H1 (cell line): ENCODE data around the gene TMEM272.

Source experiments
- BRCA1 ChIP-seq: IDR thresholded peaks from 2 replicates; pipeline ENCODE4 v1.6.1; 2012; ENCODE audit warnings: low read depth, low read length, improper control_type of control experiment
- CBX5 ChIP-seq: fragments of 300-800, 300-1000 bp; sonication (generic); IDR thresholded peaks from 2 replicates; pipeline ENCODE4 v1.7.1; 2016; ENCODE audit warnings: antibody characterized with exemption, low read length, low read depth
- CREB1 ChIP-seq: IDR thresholded peaks from 2 replicates; pipeline ENCODE4 v1.6.1; 2012; ENCODE audit warnings: inconsistent platforms
- CTCF ChIP-seq, 3 experiments: IDR thresholded peaks; 1 replicate in 2 of 3; 2 replicates in 1 of 3; pipeline versions ENCODE4 v1.5.1 to v1.6.1; 2011; ENCODE audit warnings: low read length in 3 of 3, mild to moderate bottlenecking in 3 of 3, inconsistent platforms in 2 of 3, low read depth in 1 of 3, moderate library complexity in 1 of 3; ENCODE audit not compliant: insufficient read depth in 1 of 3; ENCODE audit errors: control extremely low read depth in 1 of 3
- EP300 ChIP-seq, 2 experiments: IDR thresholded peaks; 1 replicate in 1 of 2; 2 replicates in 1 of 2; pipeline ENCODE4 v1.6.1; 2011 to 2012; ENCODE audit warnings: low read depth in 2 of 2, low read length in 2 of 2, mild to moderate bottlenecking in 2 of 2, borderline replicate concordance in 1 of 2, inconsistent platforms in 1 of 2, moderate library complexity in 1 of 2
- EZH2 ChIP-seq: fragments of 200-600 bp; sonication (generic); IDR thresholded peaks from 2 replicates; pipeline ENCODE4 v1.7.1; 2012; ENCODE audit warnings: low read depth, mild to moderate bottlenecking, moderate library complexity, low read length, inconsistent platforms; ENCODE audit not compliant: severe bottlenecking
- JUN ChIP-seq: IDR thresholded peaks from 2 replicates; pipeline ENCODE4 v1.6.1; 2011; ENCODE audit warnings: low read depth, mild to moderate bottlenecking, improper control_type of control experiment, low read length
- POLR2A ChIP-seq, 2 experiments: IDR thresholded peaks; 1 replicate in 1 of 2; 2 replicates in 1 of 2; pipeline ENCODE4 v1.6.1; 2011; ENCODE audit warnings: low read depth in 2 of 2, low read length in 2 of 2, mild to moderate bottlenecking in 2 of 2; ENCODE audit errors: control extremely low read depth in 1 of 2
- RAD21 ChIP-seq, 2 experiments: IDR thresholded peaks in 1 of 2; conservative IDR thresholded peaks in 1 of 2; 2 replicates each; pipeline ENCODE4 v1.6.1; 2011; ENCODE audit warnings: low read depth in 2 of 2, low read length in 2 of 2, improper control_type of control experiment in 1 of 2, inconsistent platforms in 1 of 2, mild to moderate bottlenecking in 1 of 2, moderate library complexity in 1 of 2
- RFX5 ChIP-seq: IDR thresholded peaks from 2 replicates; pipeline ENCODE4 v1.6.1; 2011; ENCODE audit warnings: low read depth, low read length, improper control_type of control experiment, borderline replicate concordance
- SIRT6 ChIP-seq: IDR thresholded peaks from one replicate; pipeline ENCODE4 v1.7.1; 2012; ENCODE audit warnings: low read length, inconsistent platforms
- SP1 ChIP-seq: IDR thresholded peaks from 2 replicates; pipeline ENCODE4 v1.6.1; 2011; ENCODE audit warnings: low read depth, low read length
- TF ChIP-seq, protein P1 (sequence below): IDR thresholded peaks from 2 replicates; pipeline ENCODE4 v1.6.1; 2012; ENCODE audit warnings: low read length, inconsistent platforms

DNA sequence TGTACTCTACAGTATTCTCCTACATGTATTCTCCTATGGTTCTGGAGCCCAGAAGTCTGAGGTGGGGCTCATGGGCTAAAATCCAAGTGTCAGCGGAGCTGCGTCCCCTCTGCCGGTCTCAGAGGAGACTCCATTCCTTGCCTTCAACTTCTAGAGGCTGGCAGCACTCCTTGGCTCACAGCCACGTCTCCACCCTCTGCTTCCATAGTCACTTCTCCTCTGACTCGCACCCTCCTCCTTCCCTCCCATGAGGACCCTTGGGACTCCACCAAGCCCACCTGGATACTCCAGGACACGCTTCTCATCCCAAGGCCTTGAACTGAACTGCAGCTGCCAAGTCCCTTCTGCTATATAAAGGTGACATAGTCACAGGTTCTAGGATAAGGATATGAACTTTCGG lies 68.8 kb downstream of the TMEM272 start:
- TF ChIP-seq EP300 (IDR thresholded peaks at IDR 0.05; ENCODE audit: borderline replicate concordance in 1 of 2, low read depth in 2 of 2, low read length in 2 of 2) (no peak), POLR2A (IDR thresholded peaks at IDR 0.05; ENCODE audit: control extremely low read depth in 1 of 2, low read depth in 2 of 2, low read length in 2 of 2) (no peak), RAD21 (IDR thresholded peaks at IDR 0.05 in 1 of 2, conservative IDR thresholded peaks at IDR 0.05 in 1 of 2; ENCODE audit: low read depth in 2 of 2, low read length in 2 of 2) (no peak), CTCF (IDR thresholded peaks at IDR 0.05; ENCODE audit: control extremely low read depth in 1 of 3, insufficient read depth in 1 of 3, low read depth in 1 of 3, low read length in 3 of 3) (no peak), RFX5 (no peak), CBX5 (no peak), EZH2 (no peak), SIRT6 (no peak), SP1 (no peak), CREB1 (no peak), JUN (no peak), BRCA1 (no peak)
- TF ChIP-seq, protein P1, sequence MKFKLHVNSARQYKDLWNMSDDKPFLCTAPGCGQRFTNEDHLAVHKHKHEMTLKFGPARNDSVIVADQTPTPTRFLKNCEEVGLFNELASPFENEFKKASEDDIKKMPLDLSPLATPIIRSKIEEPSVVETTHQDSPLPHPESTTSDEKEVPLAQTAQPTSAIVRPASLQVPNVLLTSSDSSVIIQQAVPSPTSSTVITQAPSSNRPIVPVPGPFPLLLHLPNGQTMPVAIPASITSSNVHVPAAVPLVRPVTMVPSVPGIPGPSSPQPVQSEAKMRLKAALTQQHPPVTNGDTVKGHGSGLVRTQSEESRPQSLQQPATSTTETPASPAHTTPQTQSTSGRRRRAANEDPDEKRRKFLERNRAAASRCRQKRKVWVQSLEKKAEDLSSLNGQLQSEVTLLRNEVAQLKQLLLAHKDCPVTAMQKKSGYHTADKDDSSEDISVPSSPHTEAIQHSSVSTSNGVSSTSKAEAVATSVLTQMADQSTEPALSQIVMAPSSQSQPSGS, result no peak
